ENCODE measurements around the gene ANK2. TPM values are rescaled to one million over a fixed set of nuclear protein-coding genes. Genes with fewer than 3 reads are reported as not detected.
A peak's percentile ranks its signal among the peaks of the same experiment; 100 is the strongest.

Gene ANK2
- total RNA-seq, 1 donor, result 79.6 TPM

- Histone ChIP-seq H3K79me2 (ENCODE audit: insufficient read depth, low read length) (no peaks in the 10 kb centered on the region), H3K36me3 (ENCODE audit: insufficient read depth, low read length) (no peaks in the 10 kb centered on the region), H3K9me3 (ENCODE audit: low read depth, low read length) (no peaks in the 10 kb centered on the region), H4K20me1 (ENCODE audit: insufficient read depth, low read length) (no peaks in the 10 kb centered on the region), H3K27ac (ENCODE audit: low read depth, low read length) (no peak overlapping the region), H3K27me3 (ENCODE audit: insufficient read depth, low read length) (no peaks in the 10 kb centered on the region), H3K4me2 (ENCODE audit: insufficient read depth, low read length) (no peak overlapping the region), H2AFZ (ENCODE audit: low read length) (no peak overlapping the region), H3K4me1 (ENCODE audit: insufficient read depth, low read length) (peaks cover 9% of the 10 kb centered on the region), H3K4me3 (ENCODE audit: insufficient read depth, low read length) (no peak overlapping the region)
- peak; percentile 18 for DNase-seq (ENCODE audit: insufficient read length, low spot score, missing footprints)
- no peak for TF ChIP-seq CTCF (IDR thresholded peaks at IDR 0.05; ENCODE audit: extremely low read depth, low read depth, low read length)
Observed at GRCh38 chr4:113069212-113069892, 19.9 kb downstream of the ANK2 start.

DNA sequence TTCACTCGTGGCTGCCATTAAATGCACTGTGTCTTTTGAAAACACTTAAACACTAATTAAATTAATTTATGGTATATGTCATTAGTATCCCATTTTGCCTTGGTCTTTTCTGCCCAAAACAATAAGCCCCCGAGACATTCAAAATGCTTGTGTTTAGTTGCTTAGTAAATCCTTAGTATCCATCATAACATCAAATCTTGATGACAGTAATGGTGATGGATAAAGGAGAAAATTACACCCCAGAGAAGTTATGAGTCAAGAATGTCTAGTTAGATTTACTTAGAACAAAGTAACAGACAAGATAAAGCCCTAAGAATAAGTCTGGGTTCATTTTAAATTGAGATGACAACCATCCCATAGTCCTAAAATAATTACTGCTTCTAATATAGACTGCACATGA is 21.3 kb downstream of the ANK2 start:
- no peak for TF ChIP-seq CTCF (IDR thresholded peaks at IDR 0.05; ENCODE audit: extremely low read depth, low read depth, low read length)
- no peak overlapping the region for H3K4me2 ChIP-seq (ENCODE audit: insufficient read depth, low read length)
- H3K27ac ChIP-seq (ENCODE audit: low read depth, low read length), result no peak overlapping the region
- no peaks in the 10 kb centered on the region for H3K9me3 ChIP-seq (ENCODE audit: low read depth, low read length)
- no peak for DNase-seq (ENCODE audit: insufficient read length, low spot score, missing footprints)
- H3K36me3 ChIP-seq (ENCODE audit: insufficient read depth, low read length), result no peaks in the 10 kb centered on the region
- H3K27me3 ChIP-seq (ENCODE audit: insufficient read depth, low read length), result no peaks in the 10 kb centered on the region
- H2AFZ ChIP-seq (ENCODE audit: low read length), result no peak overlapping the region
- H3K79me2 ChIP-seq (ENCODE audit: insufficient read depth, low read length), result no peaks in the 10 kb centered on the region
- peaks cover 9% of the 10 kb centered on the region for H3K4me1 ChIP-seq (ENCODE audit: insufficient read depth, low read length)
- H3K4me3 ChIP-seq (ENCODE audit: insufficient read depth, low read length), result no peak overlapping the region
- no peaks in the 10 kb centered on the region for H4K20me1 ChIP-seq (ENCODE audit: insufficient read depth, low read length)

- no peak for TF ChIP-seq CTCF (IDR thresholded peaks at IDR 0.05; ENCODE audit: extremely low read depth, low read depth, low read length)
- H3K27ac ChIP-seq (ENCODE audit: low read depth, low read length), result no peak overlapping the region
- H2AFZ ChIP-seq (ENCODE audit: low read length), result no peak overlapping the region
- no peaks in the 10 kb centered on the region for H4K20me1 ChIP-seq (ENCODE audit: insufficient read depth, low read length)
- no peak for DNase-seq (ENCODE audit: insufficient read length, low spot score, missing footprints)
- no peaks in the 10 kb centered on the region for H3K27me3 ChIP-seq (ENCODE audit: insufficient read depth, low read length)
- H3K79me2 ChIP-seq (ENCODE audit: insufficient read depth, low read length), result no peaks in the 10 kb centered on the region
- H3K4me3 ChIP-seq (ENCODE audit: insufficient read depth, low read length), result no peak overlapping the region
- H3K4me2 ChIP-seq (ENCODE audit: insufficient read depth, low read length), result no peak overlapping the region
- H3K4me1 ChIP-seq (ENCODE audit: insufficient read depth, low read length), result peaks cover 9% of the 10 kb centered on the region
- H3K36me3 ChIP-seq (ENCODE audit: insufficient read depth, low read length), result no peaks in the 10 kb centered on the region
- no peaks in the 10 kb centered on the region for H3K9me3 ChIP-seq (ENCODE audit: low read depth, low read length)
Observed at GRCh38 chr4:113071274-113071673, 21.8 kb downstream of the ANK2 start.

- no peak overlapping the region for H2AFZ ChIP-seq (ENCODE audit: low read length)
- no peaks in the 10 kb centered on the region for H3K36me3 ChIP-seq (ENCODE audit: insufficient read depth, low read length)
- TF ChIP-seq CTCF (IDR thresholded peaks at IDR 0.05; ENCODE audit: extremely low read depth, low read depth, low read length), result no peak
- no peak overlapping the region for H3K4me3 ChIP-seq (ENCODE audit: insufficient read depth, low read length)
- H3K4me2 ChIP-seq (ENCODE audit: insufficient read depth, low read length), result no peak overlapping the region
- H3K27me3 ChIP-seq (ENCODE audit: insufficient read depth, low read length), result no peaks in the 10 kb centered on the region
- no peaks in the 10 kb centered on the region for H3K79me2 ChIP-seq (ENCODE audit: insufficient read depth, low read length)
- no peak overlapping the region for H3K27ac ChIP-seq (ENCODE audit: low read depth, low read length)
- peaks cover 9% of the 10 kb centered on the region for H3K4me1 ChIP-seq (ENCODE audit: insufficient read depth, low read length)
- DNase-seq (ENCODE audit: insufficient read length, low spot score, missing footprints), result no peak
- H3K9me3 ChIP-seq (ENCODE audit: low read depth, low read length), result no peaks in the 10 kb centered on the region
- no peaks in the 10 kb centered on the region for H4K20me1 ChIP-seq (ENCODE audit: insufficient read depth, low read length)
Observed at GRCh38 chr4:113071805-113072204, 22.4 kb downstream of the ANK2 start.
